Bronchial epithelial cell (primary cell): ENCODE data around the gene PDE11A. TPM values are rescaled to one million over a fixed set of nuclear protein-coding genes. Genes with fewer than 3 reads are reported as not detected.

Experiments
- DNase-seq: peaks from one replicate; pipeline ENCODE4 v3.0.0-alpha.2; 2010; ENCODE audit warnings: low read depth
- FAIRE-seq: peaks from 2 replicates; lab custom pipeline; 2011; peaks lifted over from hg19 to GRCh38; lab: Jason Lieb, UNC
- H3K27me3 ChIP-seq: 2 replicates; pipeline ENCODE4 v1.5.1; 2011; ENCODE audit warnings: low read length; ENCODE audit not compliant: control insufficient read depth, insufficient read depth
- H3K36me3 ChIP-seq: 2 replicates; pipeline ENCODE4 v1.5.1; 2011; ENCODE audit warnings: low read length; ENCODE audit not compliant: control insufficient read depth, insufficient read depth
- H3K4me3 ChIP-seq: 2 replicates; pipeline ENCODE4 v1.5.1; 2011; ENCODE audit warnings: mild to moderate bottlenecking, low read depth, low read length, control low read depth
- CTCF ChIP-seq: IDR thresholded peaks from 2 replicates; pipeline ENCODE4 v1.5.1; 2011; ENCODE audit warnings: mild to moderate bottlenecking, moderate library complexity, low read length, control low read depth, inconsistent platforms; ENCODE audit not compliant: insufficient read depth, severe bottlenecking
- total RNA-seq: library from RNA; depleted of rRNA; stranded (reverse); fragments of >200 nt; gene quantifications from 2 replicates; pipeline ENCODE4 v1.2.1, GENCODE V29; 2014

PDE11A gene
- total RNA-seq, 1 donor from 2014 or later, result not detected

GRCh38 chr2:177782613-177783012 lies 290.0 kb downstream of the PDE11A start:
- no peak for DNase-seq
- no peaks in the 10 kb centered on the region for H3K36me3 ChIP-seq
- H3K4me3 ChIP-seq, result no peak overlapping the region
- no peak for FAIRE-seq
- no peak for TF ChIP-seq CTCF
- H3K27me3 ChIP-seq, result no peaks in the 10 kb centered on the region

- no peaks in the 10 kb centered on the region for H3K36me3 ChIP-seq
- DNase-seq, result no peak
- no peak for TF ChIP-seq CTCF
- no peak for FAIRE-seq
- no peak overlapping the region for H3K4me3 ChIP-seq
- no peaks in the 10 kb centered on the region for H3K27me3 ChIP-seq
Observed at GRCh38 chr2:177778472-177778871, 294.1 kb downstream of the PDE11A start.

DNA sequence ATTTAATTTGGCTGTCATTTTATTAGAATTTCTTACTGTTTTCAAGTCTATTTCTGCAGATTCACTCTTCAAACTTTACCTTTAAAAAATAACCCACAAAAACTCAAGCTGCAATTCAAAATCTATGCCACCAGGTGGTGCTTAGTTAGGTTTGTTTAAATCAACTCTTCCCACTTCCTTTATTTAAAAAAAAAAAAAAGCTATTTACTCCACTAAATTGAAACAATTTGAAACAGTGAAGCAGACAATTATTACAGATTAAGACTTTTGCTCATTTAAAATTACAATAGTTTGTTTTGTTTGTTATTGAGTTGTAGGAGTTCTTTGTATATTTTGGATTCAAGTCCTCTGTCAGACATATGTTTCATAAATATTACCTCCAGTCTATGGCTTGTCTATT lies 300.0 kb downstream of the PDE11A start:
- peak; percentile 56 for DNase-seq

DNA sequence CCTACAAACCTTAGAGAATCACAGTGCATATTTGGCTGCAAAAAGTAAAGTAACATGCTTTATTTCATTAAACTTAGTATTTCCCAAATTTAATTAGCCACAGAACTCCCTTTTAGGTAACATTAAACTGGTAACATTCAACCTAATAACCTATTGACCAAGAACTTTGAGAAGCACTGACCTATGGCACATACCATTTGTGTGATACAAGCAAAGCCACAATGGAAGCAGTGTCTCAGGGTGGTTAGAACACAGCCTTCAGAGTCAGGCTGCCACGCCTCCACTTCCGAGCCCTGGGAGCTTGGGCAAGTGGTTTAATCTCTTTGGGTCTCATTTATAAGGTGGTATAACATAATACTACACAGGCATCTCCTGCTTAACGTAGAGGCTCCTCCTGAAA lies 301.4 kb downstream of the PDE11A start:
- peak; percentile 46 for DNase-seq
- no peaks in the 10 kb centered on the region for H3K27me3 ChIP-seq
- H3K36me3 ChIP-seq, result no peaks in the 10 kb centered on the region
- TF ChIP-seq CTCF, result no peak
- no peak for FAIRE-seq
- no peak overlapping the region for H3K4me3 ChIP-seq

More for the DNA sequence above, 300.0 kb downstream of the PDE11A start:
- FAIRE-seq, result no peak
- no peak overlapping the region for H3K4me3 ChIP-seq
- peak; percentile 36 for TF ChIP-seq CTCF
- H3K27me3 ChIP-seq, result no peaks in the 10 kb centered on the region
- no peaks in the 10 kb centered on the region for H3K36me3 ChIP-seq

DNA sequence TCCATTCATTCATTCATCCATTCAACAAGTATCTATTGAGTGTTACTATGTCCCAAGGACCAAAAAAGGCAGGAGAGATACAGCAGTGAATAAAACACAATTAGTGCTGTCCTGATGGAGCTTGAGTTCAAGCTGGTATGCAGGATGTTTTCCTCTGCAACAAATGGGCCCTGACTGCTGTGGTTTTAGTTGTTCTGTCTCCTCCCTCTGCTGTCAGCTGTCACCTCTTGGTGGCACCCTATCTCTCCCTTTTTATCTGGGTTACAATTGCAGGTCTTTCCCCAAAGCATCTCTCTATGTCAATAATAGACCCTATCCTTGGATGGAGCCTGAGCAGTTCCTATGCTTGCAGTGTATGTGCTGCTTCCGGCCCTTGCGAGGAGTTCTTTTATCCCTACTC lies 304.8 kb downstream of the PDE11A start:
- FAIRE-seq, result no peak
- TF ChIP-seq CTCF, result no peak
- Histone ChIP-seq H3K27me3 (no peaks in the 10 kb centered on the region), H3K4me3 (no peak overlapping the region), H3K36me3 (no peaks in the 10 kb centered on the region)
- no peak for DNase-seq

DNA sequence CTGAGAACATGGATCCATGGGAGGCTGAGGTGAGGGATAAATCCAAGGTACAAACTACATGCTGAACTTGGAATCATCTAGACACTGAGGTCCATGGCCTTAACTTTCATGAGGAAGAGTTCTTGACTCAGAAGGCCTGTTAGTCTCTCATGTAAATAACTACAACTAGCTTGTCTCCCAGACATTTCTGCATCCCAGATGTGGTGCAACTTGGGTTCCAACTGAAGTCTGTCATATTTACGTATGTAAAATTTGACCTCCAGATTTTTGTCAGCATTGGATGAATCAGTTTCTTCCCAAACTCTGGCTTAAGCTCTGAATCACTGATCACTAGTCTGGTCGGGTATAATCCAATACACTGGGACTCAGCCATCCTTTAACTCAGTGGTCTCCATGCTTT lies 306.9 kb downstream of the PDE11A start:
- DNase-seq (no peak), FAIRE-seq (no peak)
- H3K36me3 ChIP-seq, result no peaks in the 10 kb centered on the region
- no peak for TF ChIP-seq CTCF
- no peaks in the 10 kb centered on the region for H3K27me3 ChIP-seq
- no peak overlapping the region for H3K4me3 ChIP-seq
